A673 (cell line): Measurements from ENCODE around the gene HSDL2. TPM values are rescaled to one million over a fixed set of nuclear protein-coding genes. Genes with fewer than 3 reads are reported as not detected.
A peak's percentile ranks its signal among the peaks of the same experiment; 100 is the strongest.

Experiments used
- BruUV-seq: library from RNA; stranded (reverse); fragments of 400-500 nt; replicated peaks from 2 replicates; lab custom pipeline; 2021; lab: Mats Ljungman, UMichigan
- CTCF ChIA-PET: fragments of 300-600 bp; sonication (Branson Sonifier 250); formaldehyde crosslinking; loops from one replicate; lab custom pipeline; 2022; ENCODE audit warnings: antibody characterized with exemption; lab: Charles Lee
- POLR2A ChIA-PET: fragments of 300-600 bp; sonication (Branson Sonifier 250); formaldehyde crosslinking; loops from one replicate; lab custom pipeline; 2022; ENCODE audit warnings: antibody characterized with exemption; ENCODE audit not compliant: low non-redundant PET; lab: Charles Lee
- DNase-seq: peaks from one replicate; pipeline ENCODE4 v3.0.0-alpha.2; 2015; ENCODE audit warnings: low spot score
- H3K27ac ChIP-seq: fragments of 200-600 bp; sonication (generic); 2 replicates; pipeline ENCODE4 v1.5.1; 2016; ENCODE audit warnings: mixed run types, low read depth, mild to moderate bottlenecking, mixed read lengths, antibody characterized with exemption, low read length; ENCODE audit not compliant: poor library complexity, severe bottlenecking
- H3K27me3 ChIP-seq: fragments of 200-600 bp; sonication (generic); replicated peaks from 2 replicates; pipeline ENCODE4 v1.6.1; 2017; ENCODE audit warnings: mixed run types, low read depth, mild to moderate bottlenecking, mixed read lengths, antibody characterized with exemption, low read length; ENCODE audit not compliant: insufficient read depth, poor library complexity
- H3K36me3 ChIP-seq: fragments of 200-600 bp; sonication (generic); 2 replicates; pipeline ENCODE4 v1.6.1; 2016; ENCODE audit warnings: mixed run types, mild to moderate bottlenecking, mixed read lengths, antibody characterized with exemption, low read length; ENCODE audit not compliant: insufficient read depth, poor library complexity, severe bottlenecking
- H3K4me1 ChIP-seq: fragments of 200-600 bp; sonication (generic); 2 replicates; pipeline ENCODE4 v1.6.1; 2017; ENCODE audit warnings: mixed run types, mild to moderate bottlenecking, mixed read lengths, antibody characterized with exemption, low read length; ENCODE audit not compliant: insufficient read depth, poor library complexity, severe bottlenecking
- H3K4me3 ChIP-seq: fragments of 200-600 bp; sonication (generic); 2 replicates; pipeline ENCODE4 v1.5.1; 2016; ENCODE audit warnings: low read depth, mixed run types, mild to moderate bottlenecking, mixed read lengths, low read length; ENCODE audit not compliant: poor library complexity, severe bottlenecking
- H3K9me3 ChIP-seq: fragments of 200-600 bp; sonication (generic); 2 replicates; pipeline ENCODE4 v1.6.1; 2016; ENCODE audit warnings: mixed run types, low read depth, mild to moderate bottlenecking, mixed read lengths, antibody characterized with exemption, low read length; ENCODE audit not compliant: poor library complexity, severe bottlenecking
- EZH2 ChIP-seq: fragments of 200-600 bp; sonication (generic); IDR thresholded peaks from 2 replicates; pipeline ENCODE4 v1.6.1; 2017; ENCODE audit warnings: borderline replicate concordance, low read depth, mild to moderate bottlenecking, mixed read lengths, antibody characterized with exemption, low read length; ENCODE audit not compliant: poor library complexity, severe bottlenecking
- intact Hi-C: fragments of 100-400 bp; cut with micrococcal nuclease; formaldehyde crosslinking; loops from one replicate; pipeline ENCODE4 v1.10.0; 2022; ENCODE audit not compliant: unreplicated experiment
- total RNA-seq: library from RNA; stranded (reverse); gene quantifications from 2 replicates; pipeline ENCODE4 v1.2.3, GENCODE V29; 2021
- TF ChIP-seq, protein P1 (sequence below): fragments of 300-800, 200-600 bp; sonication (generic); conservative IDR thresholded peaks from 2 replicates; pipeline ENCODE4 v1.5.1; 2017; ENCODE audit warnings: low read depth, mild to moderate bottlenecking, antibody characterized with exemption, low read length, moderate library complexity, mixed read lengths

Gene HSDL2
- total RNA-seq, 1 experiment from 2014 or later = 28.2 TPM

DNA sequence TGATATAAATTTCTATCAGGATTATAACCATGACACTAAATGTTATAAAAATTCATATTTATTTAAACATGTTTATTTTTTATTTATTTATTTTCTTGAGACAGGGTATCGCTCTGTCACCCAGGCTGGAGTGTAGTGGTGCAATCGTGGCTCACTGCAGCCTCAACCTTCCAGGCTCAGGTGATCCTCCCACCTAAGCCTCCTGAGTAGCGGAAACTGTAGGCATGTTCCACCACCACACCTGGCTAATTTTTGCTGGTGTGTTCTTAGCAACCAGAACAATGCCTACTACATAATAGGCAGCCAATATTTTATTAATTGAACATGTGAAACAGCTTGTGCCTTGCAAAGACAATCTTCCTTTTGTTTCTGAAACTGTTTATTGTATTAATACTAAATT lies 40.0 kb upstream of the HSDL2 start:
- ChIA-PET CTCF (interaction anchor here (0.7 kb wide), 1 partner anchor 193 kb away, joined by 5 read pairs; no protein-coding TSS in a partner anchor), POLR2A (no interaction called here)
- TF ChIP-seq, protein P1, sequence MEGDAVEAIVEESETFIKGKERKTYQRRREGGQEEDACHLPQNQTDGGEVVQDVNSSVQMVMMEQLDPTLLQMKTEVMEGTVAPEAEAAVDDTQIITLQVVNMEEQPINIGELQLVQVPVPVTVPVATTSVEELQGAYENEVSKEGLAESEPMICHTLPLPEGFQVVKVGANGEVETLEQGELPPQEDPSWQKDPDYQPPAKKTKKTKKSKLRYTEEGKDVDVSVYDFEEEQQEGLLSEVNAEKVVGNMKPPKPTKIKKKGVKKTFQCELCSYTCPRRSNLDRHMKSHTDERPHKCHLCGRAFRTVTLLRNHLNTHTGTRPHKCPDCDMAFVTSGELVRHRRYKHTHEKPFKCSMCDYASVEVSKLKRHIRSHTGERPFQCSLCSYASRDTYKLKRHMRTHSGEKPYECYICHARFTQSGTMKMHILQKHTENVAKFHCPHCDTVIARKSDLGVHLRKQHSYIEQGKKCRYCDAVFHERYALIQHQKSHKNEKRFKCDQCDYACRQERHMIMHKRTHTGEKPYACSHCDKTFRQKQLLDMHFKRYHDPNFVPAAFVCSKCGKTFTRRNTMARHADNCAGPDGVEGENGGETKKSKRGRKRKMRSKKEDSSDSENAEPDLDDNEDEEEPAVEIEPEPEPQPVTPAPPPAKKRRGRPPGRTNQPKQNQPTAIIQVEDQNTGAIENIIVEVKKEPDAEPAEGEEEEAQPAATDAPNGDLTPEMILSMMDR = no peak
- TF ChIP-seq EZH2 = no peak
- H3K4me1 ChIP-seq = no peaks in the 10 kb centered on the region
- H3K9me3 ChIP-seq = no peaks in the 10 kb centered on the region
- no peak overlapping the region for H3K4me3 ChIP-seq
- no TSS peak for BruUV-seq
- no peak for DNase-seq
- intact Hi-C loops = no loop called here
- H3K27me3 ChIP-seq = no peaks in the 10 kb centered on the region
- H3K27ac ChIP-seq = no peak overlapping the region
- no peaks in the 10 kb centered on the region for H3K36me3 ChIP-seq

DNA sequence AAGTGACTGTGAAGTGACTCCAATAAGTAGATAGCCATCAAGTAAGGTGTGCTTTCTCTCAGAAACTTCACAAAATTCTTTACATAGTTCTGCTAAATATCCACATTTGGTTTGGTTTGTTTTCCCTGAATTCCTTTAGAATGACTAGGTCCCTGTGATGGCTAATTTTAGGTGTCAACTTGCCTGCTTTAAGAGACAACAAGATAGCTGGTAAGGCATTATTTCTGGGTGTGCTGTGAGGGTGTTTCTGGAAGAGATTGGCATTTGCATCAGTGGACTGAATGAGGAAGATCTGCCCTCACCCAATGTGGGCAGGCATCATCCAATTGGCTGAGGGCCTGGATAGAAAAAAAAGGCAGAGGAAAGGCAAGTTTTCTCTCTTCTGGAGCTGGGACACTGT lies 38.2 kb upstream of the HSDL2 start:
- H3K4me3 ChIP-seq = no peak overlapping the region
- ChIA-PET CTCF (no interaction called here), POLR2A (no interaction called here)
- BruUV-seq = no TSS peak
- no peaks in the 10 kb centered on the region for H3K27me3 ChIP-seq
- no peak for TF ChIP-seq EZH2
- TF ChIP-seq, protein P1 = no peak
- no peaks in the 10 kb centered on the region for H3K36me3 ChIP-seq
- H3K27ac ChIP-seq = no peak overlapping the region
- no peak for DNase-seq
- H3K4me1 ChIP-seq = no peaks in the 10 kb centered on the region
- no peaks in the 10 kb centered on the region for H3K9me3 ChIP-seq
- intact Hi-C loops = no loop called here

DNA sequence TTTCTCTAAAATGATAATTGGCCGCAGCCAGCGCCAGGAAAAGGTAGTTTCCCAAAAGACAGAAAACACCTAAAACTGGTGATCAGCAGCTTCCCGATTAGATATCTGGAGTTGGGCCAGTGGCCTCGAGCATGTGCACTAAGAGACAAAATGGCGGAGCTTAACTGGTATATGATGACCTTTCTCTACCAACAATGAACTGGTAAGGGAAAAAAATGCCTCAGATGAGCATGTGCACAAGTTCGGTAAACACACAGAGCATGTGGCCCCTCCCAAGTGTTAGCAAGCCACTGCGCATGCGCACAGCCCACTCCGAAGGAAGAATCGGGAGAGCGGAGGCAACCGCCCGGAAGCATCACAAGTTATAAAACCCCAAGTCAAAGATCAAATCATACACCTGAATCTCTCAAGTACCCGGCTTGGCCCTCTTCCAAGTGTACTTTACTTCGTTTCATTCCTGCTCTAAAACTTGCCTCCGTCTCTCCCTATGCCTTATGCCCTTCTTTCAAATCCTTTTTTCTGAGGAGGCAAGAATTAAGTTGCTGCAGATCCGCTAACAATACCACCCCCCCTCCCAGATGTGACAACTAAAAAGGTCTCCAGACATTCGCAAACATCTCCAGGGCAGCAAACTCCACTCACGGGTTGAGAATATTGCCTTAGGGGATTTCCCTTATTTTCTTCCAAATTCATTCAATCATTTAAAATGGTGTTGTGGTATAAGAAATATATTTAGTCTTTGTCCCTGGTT lies 31.5 kb upstream of the HSDL2 start:
- ChIA-PET CTCF (interaction anchor here (0.8 kb wide), 1 partner anchor 15 kb away, joined by 4 read pairs; the partner anchor contains the start of gene PTBP3), POLR2A (interaction anchor here (1.0 kb wide), 1 partner anchor 15 kb away, joined by 10 read pairs; the partner anchor contains the start of gene PTBP3)
- Histone ChIP-seq H3K27me3 (no peaks in the 10 kb centered on the region), H3K4me1 (peaks cover 16% of the 10 kb centered on the region), H3K27ac (peak overlapping the region; percentile 68), H3K4me3 (peak overlapping the region; percentile 34), H3K9me3 (no peaks in the 10 kb centered on the region), H3K36me3 (no peaks in the 10 kb centered on the region)
- DNase-seq = peak; percentile 94
- intact Hi-C loops = no loop called here
- TF ChIP-seq, protein P1 = no peak
- TF ChIP-seq EZH2 = no peak
- BruUV-seq = no TSS peak
